ENCODE measurements around the gene TGFBI.
A peak's percentile ranks its signal among the peaks of the same experiment; 100 is the strongest.

The TGFBI gene

GRCh38 chr5:136061630-136062365 lies 33.0 kb downstream of the TGFBI start:
- Histone ChIP-seq H3K27ac (ENCODE audit: insufficient read depth in 1 of 2, low read depth in 1 of 2, low read length in 2 of 2, poor library complexity in 1 of 2, severe bottlenecking in 2 of 2) (no peak overlapping the region), H3K9me3 (ENCODE audit: control extremely low read depth in 1 of 5, control insufficient read depth in 4 of 5, insufficient read depth in 2 of 5, low read depth in 1 of 5, low read length in 4 of 5) (no peaks in the 10 kb centered on the region), H3K4me1 (ENCODE audit: control extremely low read depth in 1 of 4, control insufficient read depth in 4 of 4, insufficient read depth in 4 of 4, low read length in 3 of 4) (no peaks in the 10 kb centered on the region), H3K4me3 (ENCODE audit: control insufficient read depth in 1 of 7, extremely low read depth in 1 of 7, insufficient read depth in 4 of 7, low read depth in 2 of 7, low read length in 6 of 7) (no peak overlapping the region), H3K27me3 (replicated peaks in 2 of 5; ENCODE audit: control insufficient read depth in 4 of 5, insufficient read depth in 5 of 5, low read length in 4 of 5) (peaks cover 0 to 16% (median 2%) of the 10 kb centered on the region in 5 experiments), H3K36me3 (ENCODE audit: control insufficient read depth in 4 of 4, insufficient read depth in 4 of 4, low read length in 3 of 4) (no peaks in the 10 kb centered on the region)
- CTCF ChIA-PET, result interaction anchor here (0.6 to 3.6 kb wide), 12 partner anchors 12 to 187 kb away, joined by 3 to 20 read pairs (median 6); no protein-coding TSS in a partner anchor
- POLR2A ChIA-PET, result interaction anchor here (0.6 kb wide), 1 partner anchor 1820 kb away, joined by 3 read pairs; no protein-coding TSS in a partner anchor
- no peak for DNase-seq
- 94% methylated on average over 5 of the region's 6 CpGs for WGBS (ENCODE audit: insufficient coverage)

GRCh38 chr5:136062366-136063274 lies 33.8 kb downstream of the TGFBI start:
- Histone ChIP-seq H3K36me3 (ENCODE audit: control insufficient read depth in 4 of 4, insufficient read depth in 4 of 4, low read length in 3 of 4) (no peaks in the 10 kb centered on the region), H3K9me3 (ENCODE audit: control extremely low read depth in 1 of 5, control insufficient read depth in 4 of 5, insufficient read depth in 2 of 5, low read depth in 1 of 5, low read length in 4 of 5) (no peaks in the 10 kb centered on the region), H3K27me3 (replicated peaks in 2 of 5; ENCODE audit: control insufficient read depth in 4 of 5, insufficient read depth in 5 of 5, low read length in 4 of 5) (peaks cover 0 to 13% (median 0%) of the 10 kb centered on the region in 5 experiments), H3K4me3 (ENCODE audit: control insufficient read depth in 1 of 7, extremely low read depth in 1 of 7, insufficient read depth in 4 of 7, low read depth in 2 of 7, low read length in 6 of 7) (no peak overlapping the region), H3K4me1 (ENCODE audit: control extremely low read depth in 1 of 4, control insufficient read depth in 4 of 4, insufficient read depth in 4 of 4, low read length in 3 of 4) (no peaks in the 10 kb centered on the region), H3K27ac (ENCODE audit: insufficient read depth in 1 of 2, low read depth in 1 of 2, low read length in 2 of 2, poor library complexity in 1 of 2, severe bottlenecking in 2 of 2) (no peak overlapping the region)
- DNase-seq, result peak; percentile 59 to 74 (median 74)
- ChIA-PET CTCF (interaction anchor here (0.6 to 3.6 kb wide), 24 partner anchors 9 to 188 kb away, joined by 3 to 20 read pairs (median 4); partner anchors contain the start of gene TGFBI), POLR2A (interaction anchor here (0.6 kb wide), 1 partner anchor 1819 kb away, joined by 3 read pairs; no protein-coding TSS in a partner anchor)
- WGBS (ENCODE audit: insufficient coverage), result 89% methylated on average over 4 of the region's 6 CpGs

GRCh38 chr5:136063778-136064465 lies 35.1 kb downstream of the TGFBI start:
- H3K4me3 ChIP-seq (ENCODE audit: control insufficient read depth in 1 of 7, extremely low read depth in 1 of 7, insufficient read depth in 4 of 7, low read depth in 2 of 7, low read length in 6 of 7), result no peak overlapping the region
- peaks cover 0 to 3% (median 0%) of the 10 kb centered on the region in 5 experiments for H3K9me3 ChIP-seq (ENCODE audit: control extremely low read depth in 1 of 5, control insufficient read depth in 4 of 5, insufficient read depth in 2 of 5, low read depth in 1 of 5, low read length in 4 of 5)
- H3K27me3 ChIP-seq (replicated peaks in 2 of 5; ENCODE audit: control insufficient read depth in 4 of 5, insufficient read depth in 5 of 5, low read length in 4 of 5), result peaks cover 0 to 7% (median 0%) of the 10 kb centered on the region in 5 experiments
- no peaks in the 10 kb centered on the region for H3K36me3 ChIP-seq (ENCODE audit: control insufficient read depth in 4 of 4, insufficient read depth in 4 of 4, low read length in 3 of 4)
- 94% methylated on average over 5 of the region's 8 CpGs for WGBS (ENCODE audit: insufficient coverage)
- no peak for DNase-seq
- H3K27ac ChIP-seq (ENCODE audit: insufficient read depth in 1 of 2, low read depth in 1 of 2, low read length in 2 of 2, poor library complexity in 1 of 2, severe bottlenecking in 2 of 2), result no peak overlapping the region
- no peaks in the 10 kb centered on the region for H3K4me1 ChIP-seq (ENCODE audit: control extremely low read depth in 1 of 4, control insufficient read depth in 4 of 4, insufficient read depth in 4 of 4, low read length in 3 of 4)
- POLR2A ChIA-PET, result no interaction called here
- CTCF ChIA-PET, result interaction anchor here (0.7 to 3.6 kb wide), 21 partner anchors 8 to 182 kb away, joined by 3 to 20 read pairs (median 4); partner anchors contain the start of gene TGFBI

GRCh38 chr5:136064510-136064909 lies 35.7 kb downstream of the TGFBI start:
- Histone ChIP-seq H3K27me3 (replicated peaks in 2 of 5; ENCODE audit: control insufficient read depth in 4 of 5, insufficient read depth in 5 of 5, low read length in 4 of 5) (peaks cover 0 to 3% (median 0%) of the 10 kb centered on the region in 5 experiments), H3K27ac (ENCODE audit: insufficient read depth in 1 of 2, low read depth in 1 of 2, low read length in 2 of 2, poor library complexity in 1 of 2, severe bottlenecking in 2 of 2) (no peak overlapping the region), H3K4me3 (ENCODE audit: control insufficient read depth in 1 of 7, extremely low read depth in 1 of 7, insufficient read depth in 4 of 7, low read depth in 2 of 7, low read length in 6 of 7) (no peak overlapping the region), H3K4me1 (ENCODE audit: control extremely low read depth in 1 of 4, control insufficient read depth in 4 of 4, insufficient read depth in 4 of 4, low read length in 3 of 4) (no peaks in the 10 kb centered on the region), H3K9me3 (ENCODE audit: control extremely low read depth in 1 of 5, control insufficient read depth in 4 of 5, insufficient read depth in 2 of 5, low read depth in 1 of 5, low read length in 4 of 5) (peaks cover 0 to 3% (median 0%) of the 10 kb centered on the region in 5 experiments), H3K36me3 (ENCODE audit: control insufficient read depth in 4 of 4, insufficient read depth in 4 of 4, low read length in 3 of 4) (no peaks in the 10 kb centered on the region)
- 93% methylated on average over 2 of the region's 4 CpGs for WGBS (ENCODE audit: insufficient coverage)
- CTCF ChIA-PET, result interaction anchor here (1.0 to 3.6 kb wide), 5 partner anchors 18 to 186 kb away, joined by 4 to 19 read pairs (median 7); no protein-coding TSS in a partner anchor
- POLR2A ChIA-PET, result no interaction called here
- DNase-seq, result no peak

GRCh38 chr5:136065588-136065987 lies 36.8 kb downstream of the TGFBI start:
- Histone ChIP-seq H3K27me3 (replicated peaks in 2 of 5; ENCODE audit: control insufficient read depth in 4 of 5, insufficient read depth in 5 of 5, low read length in 4 of 5) (peaks cover 0 to 5% (median 2%) of the 10 kb centered on the region in 5 experiments), H3K4me3 (ENCODE audit: control insufficient read depth in 1 of 7, extremely low read depth in 1 of 7, insufficient read depth in 4 of 7, low read depth in 2 of 7, low read length in 6 of 7) (no peak overlapping the region), H3K4me1 (ENCODE audit: control extremely low read depth in 1 of 4, control insufficient read depth in 4 of 4, insufficient read depth in 4 of 4, low read length in 3 of 4) (no peaks in the 10 kb centered on the region), H3K36me3 (ENCODE audit: control insufficient read depth in 4 of 4, insufficient read depth in 4 of 4, low read length in 3 of 4) (no peaks in the 10 kb centered on the region), H3K27ac (ENCODE audit: insufficient read depth in 1 of 2, low read depth in 1 of 2, low read length in 2 of 2, poor library complexity in 1 of 2, severe bottlenecking in 2 of 2) (no peak overlapping the region), H3K9me3 (ENCODE audit: control extremely low read depth in 1 of 5, control insufficient read depth in 4 of 5, insufficient read depth in 2 of 5, low read depth in 1 of 5, low read length in 4 of 5) (peaks cover 0 to 3% (median 0%) of the 10 kb centered on the region in 5 experiments)
- DNase-seq, result no peak
- POLR2A ChIA-PET, result no interaction called here
- CTCF ChIA-PET, result interaction anchor here (0.7 to 2.7 kb wide), 7 partner anchors 10 to 187 kb away, joined by 3 to 17 read pairs (median 4); no protein-coding TSS in a partner anchor
- WGBS (ENCODE audit: insufficient coverage), result 100% methylated on average over 1 of the region's 2 CpGs

- no peaks in the 10 kb centered on the region for H3K4me1 ChIP-seq (ENCODE audit: control extremely low read depth in 1 of 4, control insufficient read depth in 4 of 4, insufficient read depth in 4 of 4, low read length in 3 of 4)
- H3K4me3 ChIP-seq (ENCODE audit: control insufficient read depth in 1 of 7, extremely low read depth in 1 of 7, insufficient read depth in 4 of 7, low read depth in 2 of 7, low read length in 6 of 7), result no peak overlapping the region
- H3K27ac ChIP-seq (ENCODE audit: insufficient read depth in 1 of 2, low read depth in 1 of 2, low read length in 2 of 2, poor library complexity in 1 of 2, severe bottlenecking in 2 of 2), result no peak overlapping the region
- no peaks in the 10 kb centered on the region for H3K36me3 ChIP-seq (ENCODE audit: control insufficient read depth in 4 of 4, insufficient read depth in 4 of 4, low read length in 3 of 4)
- H3K9me3 ChIP-seq (ENCODE audit: control extremely low read depth in 1 of 5, control insufficient read depth in 4 of 5, insufficient read depth in 2 of 5, low read depth in 1 of 5, low read length in 4 of 5), result peaks cover 0 to 3% (median 0%) of the 10 kb centered on the region in 5 experiments
- 100% methylated on average over 2 of the region's 4 CpGs for WGBS (ENCODE audit: insufficient coverage)
- peaks cover 0 to 10% (median 2%) of the 10 kb centered on the region in 5 experiments for H3K27me3 ChIP-seq (replicated peaks in 2 of 5; ENCODE audit: control insufficient read depth in 4 of 5, insufficient read depth in 5 of 5, low read length in 4 of 5)
- peak in 2 of 3 donors; percentile 8 to 16 for DNase-seq
- CTCF ChIA-PET, result interaction anchor here (0.8 to 1.2 kb wide), 4 partner anchors 13 to 126 kb away, joined by 3 to 4 read pairs (median 4); no protein-coding TSS in a partner anchor
- POLR2A ChIA-PET, result no interaction called here
These were observed 38.0 kb downstream of the TGFBI start for GRCh38 chr5:136066661-136067271.

Measured in common myeloid progenitor, CD34-positive (primary cell).